Stimulated activated CD8-positive, alpha-beta memory T cell treated with anti-CD3 and anti-CD28 coated beads, Interleukin-4, amount 100 ng/mL, for 48 hours (primary cell): Measurements from ENCODE around the gene ALK.

Experiments used
- DNase-seq: peaks from one replicate; pipeline ENCODE4 v3.0.0-alpha.2; 2020

Gene ALK

DNA sequence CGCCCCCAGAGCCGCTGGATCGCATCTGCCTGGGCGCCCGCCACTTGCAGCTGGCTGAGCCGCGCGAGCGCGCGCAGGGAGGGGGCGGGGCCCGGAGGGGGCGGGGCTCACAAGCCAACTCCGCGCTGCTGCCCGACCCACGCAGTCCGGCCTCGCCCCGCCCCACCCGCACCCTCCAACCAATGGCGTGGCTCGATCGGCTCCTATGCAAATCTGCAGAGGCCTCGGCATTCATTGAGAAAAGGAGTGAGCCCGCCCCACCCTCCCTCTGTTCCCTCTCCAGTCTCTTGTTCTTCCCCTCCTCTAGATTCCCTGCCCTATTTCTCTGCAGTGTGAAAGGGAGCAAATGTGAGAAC lies at the start of gene ALK:
ALK (minus strand) TSS at position 27 of the 356 bp plus-strand sequence. CDS start 927 bp downstream, outside the sequence.
- peak; percentile 81 for DNase-seq

DNA sequence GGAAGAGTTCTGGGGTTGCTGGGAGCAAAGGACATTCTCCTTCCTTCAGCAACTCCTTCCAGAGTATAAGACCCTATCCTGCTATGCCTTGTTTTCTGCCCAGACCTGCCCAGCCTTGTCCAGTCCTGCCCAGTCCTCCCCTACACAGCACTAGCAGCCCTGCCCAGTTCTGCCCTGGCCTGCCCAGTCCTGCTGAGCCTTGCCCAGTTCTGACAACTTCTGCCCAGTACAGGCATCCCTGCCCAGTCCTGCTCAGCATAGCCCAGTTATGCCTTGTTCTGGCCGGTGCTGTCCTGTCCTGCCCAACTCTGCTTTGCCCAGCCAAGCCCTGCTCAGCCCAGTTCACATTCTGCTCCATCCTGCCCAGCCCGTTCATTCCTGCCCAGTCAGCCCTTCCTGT lies 44.9 kb upstream of the ALK start:
- no peak for DNase-seq

DNA sequence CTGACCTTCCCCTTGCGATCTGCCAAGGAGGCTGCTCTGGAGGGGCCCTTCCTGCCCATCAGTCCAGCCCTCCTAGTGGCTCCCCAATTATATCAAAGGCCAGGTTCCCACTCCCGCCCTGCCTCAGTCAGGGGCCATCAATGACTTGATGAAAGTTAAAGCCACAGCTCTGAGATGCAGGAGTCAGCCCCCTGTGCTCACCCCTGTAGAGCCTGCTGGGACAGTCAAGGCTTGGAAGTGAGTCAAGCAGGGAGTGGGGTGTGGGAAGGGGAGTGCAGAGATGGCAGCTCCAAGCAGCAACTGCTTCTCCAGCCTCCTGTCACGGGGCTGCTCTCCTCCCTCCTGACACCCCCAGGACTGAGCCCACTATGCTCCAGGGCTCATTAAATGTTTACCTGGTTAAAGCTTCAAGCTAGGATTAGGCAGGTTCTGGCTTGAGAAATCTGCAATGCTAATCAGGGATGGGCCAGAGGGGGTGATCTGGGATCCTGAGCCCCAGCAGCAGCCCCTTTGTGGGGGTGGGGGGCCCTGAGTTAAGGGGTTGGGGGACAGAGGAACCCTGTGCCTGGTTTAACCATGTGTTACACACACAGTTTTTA lies 42.7 kb upstream of the ALK start:
- no peak for DNase-seq

DNA sequence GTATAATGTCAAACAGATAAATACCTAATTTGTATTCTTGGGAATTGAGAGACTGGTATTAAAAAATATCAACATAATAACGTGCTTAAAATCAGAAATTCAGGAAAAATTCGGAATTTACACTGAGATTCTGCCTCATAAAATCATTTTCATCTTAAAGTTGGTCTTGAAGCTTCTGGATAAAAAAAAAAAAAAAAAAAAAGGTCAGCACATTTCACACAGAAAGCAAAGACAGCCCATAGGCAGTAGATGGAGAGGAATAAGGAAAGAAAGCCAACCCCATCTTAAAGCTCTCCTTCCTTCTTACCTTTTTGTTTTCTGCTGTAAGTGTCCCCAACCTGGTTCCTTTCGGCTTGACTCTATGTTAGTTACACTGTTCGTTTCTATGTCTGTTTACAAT lies 41.5 kb upstream of the ALK start:
- no peak for DNase-seq

DNA sequence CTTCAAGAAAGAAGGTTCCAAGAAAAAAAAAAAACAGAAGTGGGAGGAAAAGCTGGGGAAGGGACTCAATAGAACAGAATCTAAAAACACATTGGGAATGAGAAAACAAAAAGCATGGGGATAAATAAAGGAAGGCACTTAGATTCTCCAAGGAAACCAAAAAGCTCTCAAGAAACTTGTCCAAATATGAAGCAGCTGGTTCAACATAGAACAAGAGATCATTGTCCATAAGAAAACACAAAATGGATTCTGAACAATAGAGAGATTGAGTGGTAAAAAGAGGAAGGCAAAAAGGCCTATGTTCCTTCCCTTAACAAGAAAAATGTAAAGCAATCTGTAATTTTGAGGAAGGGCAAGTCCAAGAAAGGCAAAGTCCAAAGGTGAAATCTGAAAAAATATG lies 32.9 kb upstream of the ALK start:
- DNase-seq, result no peak

DNA sequence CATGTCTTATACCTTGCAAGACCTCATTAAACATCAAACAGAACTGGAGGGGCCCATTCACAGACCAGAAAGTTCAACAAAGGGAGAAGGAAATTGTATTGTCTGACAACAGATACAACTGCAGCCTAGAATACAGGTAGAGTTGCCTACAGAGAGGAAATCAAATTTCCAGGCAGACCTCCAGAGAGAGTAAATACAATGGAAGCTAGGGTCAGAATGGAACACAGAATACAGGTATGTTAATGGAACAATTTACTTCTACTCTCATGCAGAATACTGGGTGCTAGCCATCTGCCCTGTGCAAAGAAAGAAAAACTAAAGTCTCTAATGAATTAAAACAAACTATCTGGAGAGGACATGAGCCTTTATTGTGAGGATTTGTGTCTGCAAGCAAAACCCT lies 31.6 kb upstream of the ALK start:
- DNase-seq, result no peak

DNA sequence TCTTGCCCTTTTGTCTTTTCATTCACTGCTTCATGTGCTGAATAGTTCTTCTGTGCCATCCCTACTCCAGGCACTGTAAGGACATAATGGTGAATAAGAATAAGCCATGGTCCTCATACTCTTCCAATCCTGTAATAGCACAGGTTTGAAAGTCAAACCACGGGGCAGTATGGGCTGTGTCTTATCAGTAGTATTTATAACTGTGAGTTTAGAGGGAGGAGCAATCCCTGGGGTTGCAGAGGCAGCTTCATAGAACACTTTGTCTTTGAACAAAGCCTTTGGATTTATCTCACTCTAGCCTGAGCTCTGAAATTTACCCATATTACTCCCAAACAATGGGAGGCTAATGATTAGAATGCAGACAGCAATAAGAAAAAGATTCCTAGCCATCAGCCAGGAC lies 30.2 kb upstream of the ALK start:
- no peak for DNase-seq

DNA sequence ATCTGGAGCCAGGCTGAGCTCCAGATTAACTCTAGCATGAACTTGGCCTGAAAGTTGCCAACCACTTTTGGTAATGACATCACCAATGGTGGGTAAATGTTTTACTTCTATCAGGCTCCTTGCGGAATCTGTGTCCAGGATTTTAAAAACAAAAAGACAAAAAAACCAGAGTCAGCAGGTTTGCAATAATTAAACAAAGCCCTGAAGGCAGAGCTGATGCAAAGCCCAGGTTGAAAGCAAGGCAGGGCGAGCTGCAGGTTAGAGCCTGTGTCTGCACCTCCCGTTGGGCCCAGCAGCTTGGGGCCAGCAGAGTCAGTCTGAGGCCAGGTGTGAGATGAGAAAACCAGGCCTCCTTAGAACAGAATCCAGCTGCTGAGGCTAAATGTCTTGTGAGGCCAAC lies 29.1 kb upstream of the ALK start:
- no peak for DNase-seq

DNA sequence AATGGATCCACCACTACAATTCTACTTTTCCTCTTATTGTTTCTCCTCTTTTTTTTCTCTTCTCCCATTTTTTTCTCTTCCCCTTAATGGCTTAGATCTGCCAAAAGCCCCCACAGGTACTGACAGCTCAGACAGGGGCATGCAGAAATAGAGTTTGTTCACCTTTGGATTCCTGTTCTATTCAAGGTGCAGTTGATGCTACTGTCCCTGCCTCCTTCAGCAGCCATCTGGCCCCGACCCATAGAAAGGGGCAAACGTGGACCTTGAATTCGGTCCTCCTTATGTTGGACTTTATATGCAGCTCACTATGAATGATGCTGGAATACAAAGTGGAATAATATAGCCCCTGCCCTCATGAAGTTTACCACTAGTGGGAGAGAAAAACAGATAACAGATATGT lies 27.7 kb upstream of the ALK start:
- no peak for DNase-seq

DNA sequence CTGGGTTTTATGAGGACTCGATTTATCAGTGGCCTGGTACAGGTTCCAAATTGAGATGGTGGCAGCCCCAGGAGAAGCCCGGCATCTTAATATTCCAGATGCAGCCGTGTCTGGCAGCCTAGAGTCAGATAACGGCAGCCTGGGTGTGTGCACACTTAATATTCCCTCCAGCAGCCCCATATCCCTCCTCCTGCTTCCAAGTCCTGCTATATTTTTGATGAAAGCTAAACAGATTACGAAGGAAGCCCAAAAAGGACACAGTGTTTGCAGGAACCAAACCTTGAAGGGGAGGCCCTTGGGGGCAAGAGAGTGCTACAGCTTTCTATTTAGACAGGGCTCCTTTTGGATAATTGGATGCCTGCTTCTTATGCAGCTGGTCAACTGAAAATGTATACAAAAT lies 25.1 kb upstream of the ALK start:
- no peak for DNase-seq

DNA sequence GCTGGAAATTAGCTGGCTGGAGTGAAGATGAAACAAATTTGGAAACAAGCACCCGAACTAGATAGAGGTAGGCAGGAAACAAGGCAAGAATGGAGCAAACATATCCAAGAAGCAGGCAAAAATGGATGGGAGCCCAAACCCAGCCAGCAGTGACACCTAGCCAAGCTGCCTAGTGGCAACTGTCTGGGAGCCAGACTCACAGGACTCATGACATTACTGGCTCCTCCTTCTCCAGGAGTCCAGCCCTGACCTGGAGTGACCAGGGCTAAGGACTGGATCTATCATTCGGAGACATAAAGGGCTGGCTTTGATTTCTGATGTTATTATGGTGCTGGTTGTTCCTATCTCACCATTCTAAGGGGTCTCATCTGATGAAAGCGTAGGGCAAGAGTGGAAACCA lies 21.3 kb upstream of the ALK start:
- DNase-seq, result no peak

DNA sequence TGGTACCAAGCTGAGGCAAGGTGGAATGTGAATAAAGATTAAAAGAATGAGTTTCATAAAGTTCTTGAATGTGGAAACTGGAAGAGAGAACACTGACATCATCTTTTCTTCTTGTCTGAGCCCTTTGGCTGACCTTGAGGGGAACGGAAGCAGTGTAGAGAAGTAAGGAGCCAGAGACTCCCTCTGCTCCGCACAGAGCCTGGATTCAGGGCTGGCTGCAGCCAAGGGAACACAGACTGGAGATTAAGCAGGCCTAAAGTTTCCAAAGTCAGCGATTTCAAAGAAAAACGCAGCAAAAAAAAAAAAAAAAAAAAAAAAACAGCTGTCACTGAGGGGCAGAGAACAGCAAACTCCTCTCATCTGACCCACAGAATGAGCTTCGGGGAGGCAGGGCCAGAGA lies 19.3 kb upstream of the ALK start:
- DNase-seq, result no peak

DNA sequence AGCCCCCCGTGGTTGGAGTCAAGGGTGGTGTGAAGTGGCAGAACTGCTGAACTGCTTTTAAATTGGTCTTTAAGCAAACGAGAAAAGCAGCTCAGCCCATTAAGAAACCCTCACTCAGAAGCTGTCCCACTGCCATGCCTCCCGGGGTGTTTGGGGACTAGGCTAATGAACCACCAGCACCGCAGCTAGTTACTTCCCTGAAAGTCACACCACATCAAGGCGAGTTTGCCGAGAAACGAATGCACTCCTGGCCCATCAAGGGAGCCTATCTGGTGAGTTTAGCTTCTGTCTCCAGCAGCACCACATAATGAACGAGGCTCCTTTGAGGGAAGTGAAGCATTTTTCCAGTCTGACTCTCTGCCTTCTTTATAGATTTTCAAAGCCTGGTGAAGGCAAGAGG lies 14.6 kb upstream of the ALK start:
- no peak for DNase-seq

DNA sequence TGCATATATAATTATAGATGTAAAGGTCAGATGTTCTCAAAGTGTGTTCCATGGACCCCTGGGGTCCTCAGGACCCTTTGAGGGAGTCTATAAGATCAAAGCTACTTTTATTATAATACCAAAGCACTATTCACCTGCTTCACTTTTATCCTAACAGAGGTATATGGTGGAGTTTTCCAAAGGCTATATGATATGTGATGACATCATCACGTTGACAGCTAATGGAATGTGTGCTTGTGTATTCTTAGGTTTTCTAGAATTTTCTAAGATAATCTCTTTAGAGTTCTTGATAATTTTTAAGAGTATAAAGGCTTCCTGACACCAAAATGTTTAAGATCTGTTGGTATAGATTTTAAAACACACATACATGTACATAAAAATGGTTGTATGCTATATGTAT lies 10.4 kb upstream of the ALK start:
- DNase-seq, result no peak

DNA sequence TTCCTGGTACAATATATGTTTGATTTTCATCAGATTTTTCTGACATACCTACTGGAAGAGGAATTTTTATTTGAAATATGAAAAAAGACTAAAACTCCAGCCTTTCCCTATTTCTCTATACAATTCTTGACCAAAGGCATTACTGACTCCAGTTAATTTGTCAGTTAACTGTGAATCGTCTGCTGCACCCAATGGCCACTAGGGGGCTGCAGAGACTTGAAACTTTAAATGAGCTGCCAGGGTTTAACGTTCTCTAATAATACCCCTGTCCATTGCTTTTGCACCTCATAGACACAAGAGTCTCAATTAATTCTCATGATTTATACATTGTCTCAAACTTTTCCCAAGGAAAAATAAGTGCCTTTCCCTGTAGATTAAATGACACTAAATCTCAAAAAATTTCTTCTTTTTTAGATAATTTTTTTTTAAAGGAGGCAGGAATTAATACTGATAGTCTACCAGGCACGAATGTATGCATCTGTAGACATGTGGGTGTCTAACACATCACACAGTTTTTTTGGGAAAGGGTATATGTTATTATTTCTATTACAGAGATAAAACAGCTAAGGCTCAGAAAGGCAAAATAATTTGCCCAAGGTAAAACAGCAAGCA lies 1.8 kb upstream of the ALK start:
- DNase-seq, result peak; percentile 56

DNA sequence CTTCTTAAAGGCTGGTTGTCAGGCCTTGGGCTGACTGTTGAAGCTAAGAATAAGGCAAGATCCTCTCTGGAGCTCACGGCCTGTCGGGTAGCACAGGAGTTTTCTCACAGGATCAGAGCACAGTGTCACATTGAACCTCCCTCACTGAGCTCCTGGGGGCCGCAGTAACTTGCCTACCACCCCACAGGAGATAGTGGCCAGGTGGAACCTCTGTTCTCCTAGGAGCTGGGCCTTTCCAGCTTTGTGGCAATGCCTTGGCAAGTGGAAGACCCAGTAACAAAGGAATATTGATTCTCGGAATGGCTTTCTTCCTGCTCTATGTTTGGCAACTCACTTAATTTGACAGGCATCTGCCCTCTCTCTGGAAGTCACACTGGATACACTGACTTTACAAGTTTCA lies 1.2 kb upstream of the ALK start:
- no peak for DNase-seq

DNA sequence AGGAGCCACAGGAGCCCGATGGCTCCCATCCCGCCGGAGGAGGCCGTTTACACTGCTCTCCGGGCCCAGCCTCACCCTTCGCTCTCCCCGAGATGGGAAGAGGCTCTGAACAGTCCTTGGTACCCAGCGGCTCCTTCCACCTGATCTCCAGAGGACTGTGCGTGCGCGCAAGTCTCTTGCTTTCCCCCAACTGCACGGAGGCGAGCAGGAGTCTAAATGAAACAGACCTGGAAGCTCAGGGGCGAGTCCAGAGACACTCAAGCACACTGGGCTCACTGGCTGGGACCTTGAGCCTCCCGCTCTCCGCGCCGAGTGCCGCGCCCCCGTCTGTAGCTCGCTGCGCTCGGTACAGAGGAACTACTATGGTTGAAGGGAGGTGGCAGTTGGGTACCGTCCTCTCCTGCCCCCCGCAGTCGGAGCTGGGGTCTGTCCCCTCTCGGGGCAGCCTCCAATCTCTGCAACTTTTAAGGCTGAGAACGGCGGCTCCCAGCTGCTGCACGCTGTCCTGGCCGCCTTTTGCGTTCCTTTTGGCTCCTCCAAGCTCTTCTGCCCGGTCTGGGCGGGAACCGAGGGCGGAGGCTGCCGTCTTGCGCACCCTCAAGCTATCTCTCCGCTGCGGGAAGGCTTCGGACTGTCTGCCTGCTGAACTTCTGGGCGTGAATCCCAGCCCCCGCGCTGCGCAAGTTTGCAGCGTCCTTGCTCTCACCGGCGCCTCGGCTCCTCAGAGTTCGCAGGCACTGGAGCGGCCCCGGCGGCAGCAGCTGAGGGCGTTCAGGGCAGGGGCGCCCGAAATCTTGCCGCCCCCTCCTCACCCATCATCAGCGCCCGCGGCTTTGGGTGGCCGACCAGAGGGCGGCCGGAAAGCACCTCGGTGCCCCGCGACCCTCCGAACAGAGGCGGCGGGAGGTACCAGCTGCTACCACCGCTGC lies 491 bp downstream of the ALK start:
- DNase-seq, result peak; percentile 29

DNA sequence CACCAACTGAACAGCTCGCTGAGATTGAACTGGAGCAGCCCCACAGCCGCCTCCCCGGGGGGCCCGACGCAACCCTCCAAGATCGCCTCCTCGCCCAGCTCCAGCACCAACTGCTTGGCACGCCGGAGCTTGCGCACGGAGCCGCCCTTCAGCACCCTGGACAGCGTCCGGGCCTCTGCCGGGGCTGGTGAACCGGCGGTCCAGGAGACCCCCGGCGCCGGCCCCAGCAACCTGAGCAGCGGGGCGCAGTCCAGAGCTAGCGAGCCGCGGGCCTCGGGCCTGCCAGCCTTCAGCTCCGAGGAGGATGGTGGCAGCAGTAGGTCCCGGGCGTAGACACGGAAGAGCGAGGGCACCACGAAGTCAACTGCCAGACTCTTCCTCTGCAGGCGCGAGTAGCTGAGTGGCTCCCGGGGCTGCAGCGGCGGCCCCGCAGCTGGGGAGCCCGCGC lies 1.2 kb downstream of the ALK start:
- DNase-seq, result peak; percentile 73

DNA sequence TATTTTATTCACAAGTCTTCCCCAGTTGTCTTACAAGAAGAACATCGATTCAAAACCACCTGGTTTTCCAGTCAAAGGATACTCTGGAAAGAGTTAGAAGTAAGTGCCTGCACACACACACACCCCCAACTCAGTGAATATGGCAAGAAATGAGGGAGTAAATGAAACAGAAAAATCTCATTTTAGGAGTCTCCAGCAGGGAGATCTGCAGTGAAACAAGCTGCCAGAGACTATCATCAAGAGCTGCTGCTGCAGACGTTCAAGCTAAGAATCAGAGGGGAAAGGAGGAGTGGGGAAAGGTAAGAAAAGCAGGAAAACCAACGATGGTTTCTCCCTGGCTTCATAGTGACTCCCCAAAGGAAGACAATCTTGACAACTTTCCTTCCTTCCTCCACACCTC lies 2.4 kb downstream of the ALK start:
- no peak for DNase-seq

DNA sequence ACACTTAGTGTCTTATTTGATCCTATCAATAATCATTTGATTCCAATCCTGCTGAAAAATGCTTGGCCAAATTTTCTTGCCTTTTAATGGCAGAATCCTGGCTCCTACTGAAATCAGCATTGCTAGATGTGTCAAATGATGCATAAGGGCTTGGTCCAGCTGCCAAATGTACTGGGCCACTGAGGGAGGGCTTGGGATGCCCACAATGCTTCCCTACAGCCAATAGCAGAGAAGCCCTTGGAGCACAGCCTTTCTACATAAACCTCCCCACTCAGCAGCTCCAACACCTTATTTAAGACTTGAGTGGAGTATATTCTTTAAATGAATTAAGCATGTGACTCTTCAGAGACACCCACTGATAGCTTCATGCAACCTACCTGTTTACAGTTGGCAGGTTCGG lies 3.6 kb downstream of the ALK start:
- no peak for DNase-seq

DNA sequence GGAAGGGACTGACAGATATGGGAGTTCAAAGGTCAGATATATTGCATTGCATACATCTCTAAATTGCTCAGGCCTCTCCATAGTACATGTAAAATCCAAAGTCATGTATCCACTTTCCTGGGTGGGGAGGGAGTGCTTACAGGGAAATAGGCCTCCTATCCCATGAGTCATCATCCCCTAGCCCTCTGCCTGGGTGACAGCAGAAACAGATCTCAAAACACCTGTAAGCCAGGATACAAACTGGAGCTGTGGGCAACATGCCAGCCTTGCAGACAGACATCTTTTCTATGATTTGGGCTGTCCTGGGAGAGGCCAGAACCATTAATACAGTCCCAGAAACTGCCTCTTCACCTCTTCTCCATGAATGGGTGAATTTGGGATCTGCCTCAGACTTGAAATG lies 4.8 kb downstream of the ALK start:
- DNase-seq, result no peak

DNA sequence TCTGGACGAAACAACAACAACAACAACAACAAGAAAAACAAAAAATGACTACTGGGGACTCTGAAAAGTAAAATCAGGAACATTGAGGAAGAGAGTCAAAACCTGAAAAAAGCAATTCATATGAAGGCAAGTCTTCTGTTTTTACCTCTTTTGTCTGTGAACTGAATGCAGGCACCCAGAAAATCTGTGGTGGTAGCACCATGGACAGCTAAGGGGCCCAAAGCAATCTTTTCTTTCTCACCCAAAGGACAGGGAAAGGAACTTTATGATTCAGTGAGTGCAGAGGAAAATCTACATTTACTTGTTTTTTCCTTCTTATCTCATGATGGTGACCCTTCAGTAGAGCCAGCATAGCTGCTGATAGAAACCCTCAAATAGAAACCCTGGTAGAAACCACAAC lies 10.4 kb downstream of the ALK start:
- DNase-seq, result no peak

DNA sequence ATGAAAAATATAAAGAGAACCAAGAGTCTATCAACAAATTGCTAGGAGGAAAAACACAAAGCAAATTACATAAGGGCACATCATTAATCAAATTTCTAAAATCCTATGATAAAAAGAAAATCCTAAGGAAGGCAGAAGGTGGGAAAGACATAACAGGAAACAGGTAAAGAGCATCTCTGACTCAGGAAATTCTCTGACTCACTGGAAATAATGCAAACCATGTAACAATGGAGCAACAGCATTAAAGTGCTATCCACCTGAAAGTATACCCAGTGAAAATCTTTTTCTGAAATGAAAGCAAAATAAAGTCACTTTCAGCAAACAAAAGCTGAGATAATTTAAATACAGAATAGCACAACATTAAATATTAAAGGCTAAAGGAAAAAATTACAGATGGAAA lies 10.9 kb downstream of the ALK start:
- DNase-seq, result no peak

DNA sequence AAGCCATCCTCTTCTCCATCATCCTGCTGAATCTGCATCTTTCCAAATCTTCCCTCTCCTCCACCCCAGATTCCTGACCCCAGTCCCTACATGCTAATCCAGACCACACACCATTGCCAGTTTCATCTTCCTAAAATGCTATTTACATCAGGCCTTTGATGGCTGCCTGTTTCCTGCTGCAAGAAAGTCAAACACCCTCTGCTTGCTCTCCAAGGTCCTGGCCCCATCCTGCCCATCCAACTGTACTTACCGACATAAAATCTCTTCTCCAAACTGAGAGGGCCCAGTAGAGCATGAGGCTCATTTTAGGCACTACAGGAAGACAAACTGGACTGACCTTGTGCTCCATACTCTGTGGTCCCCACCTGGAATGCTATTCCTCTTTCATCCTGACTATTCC lies 19.0 kb downstream of the ALK start:
- no peak for DNase-seq
